ENCODE data around the gene NEUROD4.

- TF ChIP-seq CTCF (conservative IDR thresholded peaks at IDR 0.05) (no peak), EZH2 (IDR thresholded peaks at IDR 0.05; ENCODE audit: low read depth) (no peak)
Measured at GRCh38 chr12:54980341-54980740, 39.4 kb upstream of the NEUROD4 start.
